ENCODE data around the gene TMEM14C.

Gene TMEM14C

DNA sequence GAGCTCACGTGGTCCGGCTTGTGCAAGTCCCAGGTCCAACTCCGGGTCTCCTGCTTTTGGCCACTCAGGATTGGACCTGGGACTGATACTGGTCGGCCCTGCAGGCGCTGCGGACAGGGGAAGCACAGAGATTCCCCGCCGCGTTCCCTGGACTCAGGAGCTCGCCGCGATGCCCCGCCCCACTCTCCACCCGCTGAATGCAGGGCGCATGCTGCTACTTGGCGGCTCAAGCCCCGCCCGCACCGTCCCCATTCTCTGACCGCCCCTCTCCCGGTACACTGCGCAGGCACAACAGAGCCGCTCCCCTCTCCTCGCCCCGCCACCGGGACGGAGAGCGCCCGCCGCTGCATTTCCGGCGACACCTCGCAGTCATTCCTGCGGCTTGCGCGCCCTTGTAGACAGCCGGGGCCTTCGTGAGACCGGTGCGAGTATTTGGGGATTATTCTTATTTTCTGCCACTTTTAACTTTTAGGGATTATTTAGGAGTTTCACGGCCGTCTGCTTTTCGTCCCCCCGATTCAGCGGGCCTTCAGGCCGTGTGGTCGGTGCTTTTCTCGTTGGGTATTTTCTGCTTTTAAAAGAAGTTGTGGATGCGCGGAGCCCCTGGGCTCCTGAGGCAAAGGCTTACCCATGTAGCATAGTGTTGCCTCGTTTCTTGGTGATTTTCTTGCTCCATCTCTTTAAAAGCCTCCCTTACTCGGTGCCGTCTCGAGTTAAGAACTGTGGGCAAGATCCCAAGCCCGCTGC, at the start of gene TMEM14C:
Gene TMEM14C, plus strand, starts transcription at position 251 of the 747 bp plus-strand sequence. CDS start 1,544 bp downstream, outside the sequence.
- H3K4me3 ChIP-seq (ENCODE audit: control insufficient read depth, low read depth, low read length), result peak within 1 kb of the TSS; percentile 86
- TF ChIP-seq, protein P1, sequence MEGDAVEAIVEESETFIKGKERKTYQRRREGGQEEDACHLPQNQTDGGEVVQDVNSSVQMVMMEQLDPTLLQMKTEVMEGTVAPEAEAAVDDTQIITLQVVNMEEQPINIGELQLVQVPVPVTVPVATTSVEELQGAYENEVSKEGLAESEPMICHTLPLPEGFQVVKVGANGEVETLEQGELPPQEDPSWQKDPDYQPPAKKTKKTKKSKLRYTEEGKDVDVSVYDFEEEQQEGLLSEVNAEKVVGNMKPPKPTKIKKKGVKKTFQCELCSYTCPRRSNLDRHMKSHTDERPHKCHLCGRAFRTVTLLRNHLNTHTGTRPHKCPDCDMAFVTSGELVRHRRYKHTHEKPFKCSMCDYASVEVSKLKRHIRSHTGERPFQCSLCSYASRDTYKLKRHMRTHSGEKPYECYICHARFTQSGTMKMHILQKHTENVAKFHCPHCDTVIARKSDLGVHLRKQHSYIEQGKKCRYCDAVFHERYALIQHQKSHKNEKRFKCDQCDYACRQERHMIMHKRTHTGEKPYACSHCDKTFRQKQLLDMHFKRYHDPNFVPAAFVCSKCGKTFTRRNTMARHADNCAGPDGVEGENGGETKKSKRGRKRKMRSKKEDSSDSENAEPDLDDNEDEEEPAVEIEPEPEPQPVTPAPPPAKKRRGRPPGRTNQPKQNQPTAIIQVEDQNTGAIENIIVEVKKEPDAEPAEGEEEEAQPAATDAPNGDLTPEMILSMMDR (conservative IDR thresholded peaks at IDR 0.05; ENCODE audit: control insufficient read depth, insufficient read depth, low read depth, low read length), result no peak
- DNase-seq (ENCODE audit: low read depth), result peak; percentile 99

DNA sequence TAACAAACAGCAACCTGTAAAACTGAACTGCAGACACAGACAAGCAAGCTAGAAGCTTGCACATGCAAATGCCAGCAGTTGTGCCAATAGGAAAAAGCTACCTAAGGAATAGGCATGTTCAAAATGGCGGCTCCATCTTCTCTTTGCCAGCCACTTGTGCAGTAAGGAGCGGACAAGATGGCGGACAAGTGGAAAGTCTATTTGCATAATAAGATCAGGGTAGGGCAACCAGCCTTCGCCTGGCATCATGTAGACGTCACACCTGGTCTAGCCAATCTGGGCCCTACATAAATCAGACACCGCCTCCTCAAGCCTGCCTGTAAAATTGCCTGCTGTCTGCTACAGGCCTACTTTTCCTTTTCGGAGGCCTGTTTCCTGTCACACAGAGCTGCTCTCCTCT, 46.5 kb upstream of the TMEM14C start:
- no peak for DNase-seq (ENCODE audit: low read depth)
- no peak overlapping the region for H3K4me3 ChIP-seq (ENCODE audit: control insufficient read depth, low read depth, low read length)
- TF ChIP-seq, protein P1 (conservative IDR thresholded peaks at IDR 0.05; ENCODE audit: control insufficient read depth, insufficient read depth, low read depth, low read length), result no peak

DNA sequence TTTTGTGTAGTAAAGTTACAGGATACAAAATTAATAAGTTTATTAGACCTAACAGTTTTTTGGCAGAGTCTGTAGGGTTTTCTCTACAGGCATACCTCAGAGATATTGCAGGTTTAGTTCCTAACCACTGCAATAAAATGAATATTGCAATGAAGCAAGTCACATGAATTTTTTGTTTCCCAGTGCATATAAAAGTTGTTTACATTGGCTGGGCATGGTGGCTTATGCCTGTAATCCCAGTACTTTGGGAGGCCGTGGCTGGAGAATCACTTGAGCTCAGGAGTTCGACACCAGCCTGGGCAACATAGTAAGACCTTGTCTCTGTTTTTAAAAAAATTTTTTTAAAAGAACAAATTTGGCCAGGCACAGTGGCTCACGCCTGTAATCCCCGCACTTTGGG, 44.4 kb upstream of the TMEM14C start:
- TF ChIP-seq, protein P1 (conservative IDR thresholded peaks at IDR 0.05; ENCODE audit: control insufficient read depth, insufficient read depth, low read depth, low read length), result no peak
- H3K4me3 ChIP-seq (ENCODE audit: control insufficient read depth, low read depth, low read length), result no peak overlapping the region
- no peak for DNase-seq (ENCODE audit: low read depth)

- TF ChIP-seq, protein P1 (conservative IDR thresholded peaks at IDR 0.05; ENCODE audit: control insufficient read depth, insufficient read depth, low read depth, low read length), result no peak
Observed at GRCh38 chr6:10681795-10682194, 41.1 kb upstream of the TMEM14C start.

DNA sequence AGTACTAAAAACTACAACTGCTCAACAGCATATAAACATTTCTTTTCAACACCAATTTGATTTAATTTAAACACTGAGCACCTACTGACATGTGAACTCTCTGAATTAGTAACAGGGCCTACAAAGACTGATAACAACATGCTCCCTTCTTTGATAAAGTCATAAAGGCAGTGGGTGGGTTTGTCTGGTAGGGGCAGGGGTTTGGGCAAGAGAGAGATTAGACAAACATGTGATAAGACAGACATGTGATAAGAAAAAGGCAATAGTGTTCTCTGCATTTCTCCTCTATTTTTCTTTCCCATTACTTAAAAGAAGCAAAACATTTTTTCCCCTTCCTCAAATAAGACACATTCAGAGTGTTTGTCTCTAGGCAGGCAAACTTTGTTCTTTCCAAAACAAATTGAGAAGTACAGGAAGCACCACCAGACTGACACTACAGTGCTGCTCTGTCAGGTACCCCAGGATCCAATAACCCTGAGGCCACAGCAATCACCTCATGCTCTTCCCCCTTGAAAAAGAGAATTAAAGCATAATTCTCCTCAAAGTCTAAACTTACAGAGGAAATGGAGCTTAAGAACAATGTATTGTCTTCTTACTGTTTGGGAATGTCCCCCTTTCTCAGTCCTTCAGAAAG, 40.4 kb upstream of the TMEM14C start:
- H3K4me3 ChIP-seq (ENCODE audit: control insufficient read depth, low read depth, low read length), result no peak overlapping the region
- DNase-seq (ENCODE audit: low read depth), result no peak
- TF ChIP-seq, protein P1 (conservative IDR thresholded peaks at IDR 0.05; ENCODE audit: control insufficient read depth, insufficient read depth, low read depth, low read length), result no peak

More at GRCh38 chr6:10681795-10682194, 41.1 kb upstream of the TMEM14C start:
- no peak for DNase-seq (ENCODE audit: low read depth)
- H3K4me3 ChIP-seq (ENCODE audit: control insufficient read depth, low read depth, low read length), result no peak overlapping the region

DNA sequence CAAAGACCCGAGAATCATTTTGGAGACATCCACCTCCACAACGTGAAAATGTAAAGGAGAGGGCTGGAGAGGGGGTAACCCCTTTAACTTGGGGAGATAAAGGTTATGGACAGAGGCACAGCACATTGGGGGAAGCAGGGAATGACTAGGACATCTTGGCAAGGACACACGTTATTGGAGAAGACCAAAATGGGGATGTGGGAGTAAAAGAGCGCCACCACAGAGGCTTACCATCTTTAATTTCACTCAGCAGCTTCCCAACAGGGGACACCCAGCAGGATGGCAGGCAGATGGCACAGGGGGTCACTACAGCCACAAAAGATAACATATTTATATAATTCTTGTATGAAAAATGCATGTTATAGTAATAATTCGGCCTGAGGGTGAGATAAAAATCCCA, 38.3 kb upstream of the TMEM14C start:
- no peak overlapping the region for H3K4me3 ChIP-seq (ENCODE audit: control insufficient read depth, low read depth, low read length)
- TF ChIP-seq, protein P1 (conservative IDR thresholded peaks at IDR 0.05; ENCODE audit: control insufficient read depth, insufficient read depth, low read depth, low read length), result no peak
- no peak for DNase-seq (ENCODE audit: low read depth)

Data from fibroblast of mammary gland (primary cell).